Stimulated activated CD4-positive, alpha-beta T cell treated with anti-CD3 and anti-CD28 coated beads, Interleukin-12 subunit alpha, Interleukin-12 subunit beta, amount 100 ng/mL, for 4 hours (primary cell): ENCODE data around the gene RMDN3.

Experiments
- DNase-seq: peaks from one replicate; pipeline ENCODE4 v3.0.0-alpha.2; 2020

Gene RMDN3

GRCh38 chr15:40693904-40694687 is 61.0 kb downstream of the RMDN3 start:
- no peak for DNase-seq

GRCh38 chr15:40691737-40692136 is 63.3 kb downstream of the RMDN3 start:
- no peak for DNase-seq

GRCh38 chr15:40688932-40689799 is 65.9 kb downstream of the RMDN3 start:
- DNase-seq = no peak
